ENCODE measurements around the gene PDE5A.
"Not testable (repeated sequence)": the region's sequence is repeated elsewhere in the genome, so short reads cannot be mapped to it uniquely, and the experiment has no call there.

Gene PDE5A

DNA sequence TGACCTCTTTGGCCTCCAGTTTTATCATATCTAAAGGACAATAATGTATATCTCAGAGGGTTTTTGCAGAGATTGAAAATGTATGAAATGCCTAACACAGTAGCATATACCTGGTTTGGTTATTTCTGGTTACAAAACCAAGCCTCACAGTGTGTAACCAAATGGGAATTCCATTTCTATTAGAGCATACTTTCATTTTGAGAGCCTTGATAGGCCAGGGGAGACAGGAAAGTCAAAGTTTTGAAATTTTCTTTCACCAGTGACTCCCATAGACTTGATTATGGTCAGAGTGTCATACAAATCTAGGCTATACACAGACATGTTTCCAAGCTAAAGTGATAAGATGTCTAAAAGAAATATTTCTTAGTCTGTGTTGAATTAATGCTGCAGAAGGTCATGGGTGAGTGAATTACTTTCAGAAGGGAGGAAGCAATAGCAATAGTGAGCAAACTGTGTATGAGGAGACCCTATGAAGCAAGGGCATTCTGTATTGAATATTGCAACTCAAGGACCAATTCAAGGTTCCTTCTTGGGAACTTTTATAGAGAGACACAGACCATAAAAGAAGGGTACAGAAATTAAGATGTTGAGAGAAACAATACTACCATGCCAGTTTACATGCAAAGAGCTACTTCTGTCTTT is 151.1 kb downstream of the PDE5A start:
- Histone ChIP-seq H3K4me3 (ENCODE audit: low read depth, low read length) (no peak overlapping the region), H3K9me3 (ENCODE audit: control insufficient read depth, insufficient read depth, low read depth, low read length) (no peaks in the 10 kb centered on the region), H3K36me3 (ENCODE audit: control insufficient read depth in 2 of 2, insufficient read depth in 1 of 2, low read length in 2 of 2) (peaks cover 8 to 56% of the 10 kb centered on the region in 2 experiments; a peak in 2 of 3 replicates), H3K4me1 (ENCODE audit: control insufficient read depth, insufficient read depth, low read length) (no peaks in the 10 kb centered on the region), H3K27ac (ENCODE audit: extremely low read depth, low read depth, low read length) (no peak overlapping the region)
- CTCF ChIA-PET = no interaction called here
- no peak for TF ChIP-seq ZNF654 (tag by site-specific recombination; IDR thresholded peaks at IDR 0.05; ENCODE audit: low read depth)
- no peak for TF ChIP-seq ZNF266 (tag by site-specific recombination; IDR thresholded peaks at IDR 0.05; ENCODE audit: low read depth)
- TF ChIP-seq, protein P1, sequence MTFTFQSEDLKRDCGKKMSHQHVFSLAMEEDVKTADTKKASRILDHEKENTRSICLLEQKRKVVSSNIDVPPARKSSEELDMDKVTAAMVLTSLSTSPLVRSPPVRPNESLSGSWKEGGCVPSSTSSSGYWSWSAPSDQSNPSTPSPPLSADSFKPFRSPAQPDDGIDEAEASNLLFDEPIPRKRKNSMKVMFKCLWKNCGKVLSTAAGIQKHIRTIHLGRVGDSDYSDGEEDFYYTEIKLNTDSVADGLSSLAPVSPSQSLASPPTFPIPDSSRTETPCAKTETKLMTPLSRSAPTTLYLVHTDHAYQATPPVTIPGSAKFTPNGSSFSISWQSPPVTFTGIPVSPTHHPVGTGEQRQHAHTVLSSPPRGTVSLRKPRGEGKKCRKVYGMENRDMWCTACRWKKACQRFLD (tag by site-specific recombination; IDR thresholded peaks at IDR 0.05) = no peak
- no peak for TF ChIP-seq MZF1 (tag by site-specific recombination; IDR thresholded peaks at IDR 0.05; ENCODE audit: borderline replicate concordance)
- no peak for TF ChIP-seq HOXC10 (CRISPR knock-in tag; IDR thresholded peaks at IDR 0.05)
- TF ChIP-seq GLI2 (tag by site-specific recombination; IDR thresholded peaks at IDR 0.05; ENCODE audit: borderline replicate concordance, low read depth) = no peak
- no peak for TF ChIP-seq ZNF121 (tag by site-specific recombination; IDR thresholded peaks at IDR 0.05)
- no peak for TF ChIP-seq ZXDB (tag by site-specific recombination; IDR thresholded peaks at IDR 0.05)
- TF ChIP-seq ZNF140 (tag by site-specific recombination; IDR thresholded peaks at IDR 0.05) = no peak
- no peak for TF ChIP-seq ZNF473 (tag by site-specific recombination; IDR thresholded peaks at IDR 0.05)
- no peak for TF ChIP-seq ZNF138 (tag by site-specific recombination; IDR thresholded peaks at IDR 0.05; ENCODE audit: borderline replicate concordance)
- TF ChIP-seq ZNF677 (tag by site-specific recombination; IDR thresholded peaks at IDR 0.05) = no peak
- no peak for TF ChIP-seq ZNF544 (tag by site-specific recombination; IDR thresholded peaks at IDR 0.05)
- no peak for TF ChIP-seq RBAK (tag by site-specific recombination; IDR thresholded peaks at IDR 0.05)
- TF ChIP-seq ZNF624 (tag by site-specific recombination; IDR thresholded peaks at IDR 0.05) = no peak
- TF ChIP-seq ZNF621 (tag by site-specific recombination; IDR thresholded peaks at IDR 0.05) = no peak
- TF ChIP-seq, protein P2, sequence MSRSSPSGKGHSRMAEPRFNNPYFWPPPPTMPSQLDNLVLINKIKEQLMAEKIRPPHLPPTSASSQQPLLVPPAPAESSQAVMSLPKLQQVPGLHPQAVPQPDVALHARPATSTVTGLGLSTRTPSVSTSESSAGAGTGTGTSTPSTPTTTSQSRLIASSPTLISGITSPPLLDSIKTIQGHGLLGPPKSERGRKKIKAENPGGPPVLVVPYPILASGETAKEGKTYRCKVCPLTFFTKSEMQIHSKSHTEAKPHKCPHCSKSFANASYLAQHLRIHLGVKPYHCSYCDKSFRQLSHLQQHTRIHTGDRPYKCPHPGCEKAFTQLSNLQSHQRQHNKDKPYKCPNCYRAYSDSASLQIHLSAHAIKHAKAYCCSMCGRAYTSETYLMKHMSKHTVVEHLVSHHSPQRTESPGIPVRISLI (tag by site-specific recombination; IDR thresholded peaks at IDR 0.05) = no peak
- TF ChIP-seq ZNF514 (tag by site-specific recombination; IDR thresholded peaks at IDR 0.05) = no peak
- no peak for TF ChIP-seq FEZF1 (tag by site-specific recombination; IDR thresholded peaks at IDR 0.05)
- TF ChIP-seq ZNF76 (tag by site-specific recombination; IDR thresholded peaks at IDR 0.05; ENCODE audit: borderline replicate concordance, low read depth) = no peak
- POLR2A ChIA-PET = no interaction called here

DNA sequence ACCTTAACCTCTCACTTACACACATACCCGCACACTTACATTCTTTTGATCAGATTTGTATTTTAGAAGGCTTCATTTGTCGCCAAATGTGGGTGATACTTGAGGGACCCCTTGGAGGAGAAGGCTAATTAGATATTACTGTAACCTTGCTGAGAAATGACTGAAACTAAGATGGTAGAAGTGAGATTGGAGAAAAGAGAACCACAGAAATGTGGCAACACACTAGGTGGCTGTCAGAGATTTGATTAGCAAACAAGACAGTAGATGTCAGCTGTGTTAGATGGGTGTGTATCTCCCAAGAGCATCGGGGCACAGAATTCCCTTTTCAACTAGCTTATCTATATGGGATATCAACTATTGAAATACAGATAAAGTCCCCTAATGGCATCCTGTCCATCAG is 157.3 kb downstream of the PDE5A start:
- no peak overlapping the region for H3K4me3 ChIP-seq (ENCODE audit: low read depth, low read length)
- no peaks in the 10 kb centered on the region for H3K4me1 ChIP-seq (ENCODE audit: control insufficient read depth, insufficient read depth, low read length)
- POLR2A ChIA-PET = no interaction called here
- H3K27ac ChIP-seq (ENCODE audit: extremely low read depth, low read depth, low read length) = no peak overlapping the region
- no peaks in the 10 kb centered on the region for H3K9me3 ChIP-seq (ENCODE audit: control insufficient read depth, insufficient read depth, low read depth, low read length)
- H3K36me3 ChIP-seq (ENCODE audit: control insufficient read depth in 2 of 2, insufficient read depth in 1 of 2, low read length in 2 of 2) = peaks cover 4 to 39% of the 10 kb centered on the region in 2 experiments; a peak in 2 of 3 replicates
- no peak for TF ChIP-seq ZNF658 (tag by site-specific recombination; IDR thresholded peaks at IDR 0.05)
- TF ChIP-seq ZNF155 (tag by site-specific recombination; IDR thresholded peaks at IDR 0.05) = no peak
- TF ChIP-seq INSM2 (tag by site-specific recombination; IDR thresholded peaks at IDR 0.05) = no peak
- CTCF ChIA-PET = no interaction called here

DNA sequence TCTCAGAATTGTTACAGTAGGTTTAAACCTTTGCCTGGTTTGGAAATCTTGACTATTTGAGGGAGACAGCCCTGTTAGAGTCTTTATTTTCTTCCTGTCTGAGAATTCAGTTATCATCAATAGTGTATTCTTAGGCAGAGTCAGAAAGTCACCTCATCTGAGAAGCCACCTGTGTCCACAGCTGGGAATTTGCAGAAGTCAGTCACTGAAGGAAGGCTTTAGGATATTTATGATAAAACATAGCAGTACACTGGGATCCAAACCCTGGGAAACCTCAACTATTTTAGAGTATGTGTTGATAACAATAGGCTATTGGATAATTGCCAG is 157.9 kb downstream of the PDE5A start:
- CTCF ChIA-PET, POLR2A ChIA-PET: not testable (repeated sequence)

DNA sequence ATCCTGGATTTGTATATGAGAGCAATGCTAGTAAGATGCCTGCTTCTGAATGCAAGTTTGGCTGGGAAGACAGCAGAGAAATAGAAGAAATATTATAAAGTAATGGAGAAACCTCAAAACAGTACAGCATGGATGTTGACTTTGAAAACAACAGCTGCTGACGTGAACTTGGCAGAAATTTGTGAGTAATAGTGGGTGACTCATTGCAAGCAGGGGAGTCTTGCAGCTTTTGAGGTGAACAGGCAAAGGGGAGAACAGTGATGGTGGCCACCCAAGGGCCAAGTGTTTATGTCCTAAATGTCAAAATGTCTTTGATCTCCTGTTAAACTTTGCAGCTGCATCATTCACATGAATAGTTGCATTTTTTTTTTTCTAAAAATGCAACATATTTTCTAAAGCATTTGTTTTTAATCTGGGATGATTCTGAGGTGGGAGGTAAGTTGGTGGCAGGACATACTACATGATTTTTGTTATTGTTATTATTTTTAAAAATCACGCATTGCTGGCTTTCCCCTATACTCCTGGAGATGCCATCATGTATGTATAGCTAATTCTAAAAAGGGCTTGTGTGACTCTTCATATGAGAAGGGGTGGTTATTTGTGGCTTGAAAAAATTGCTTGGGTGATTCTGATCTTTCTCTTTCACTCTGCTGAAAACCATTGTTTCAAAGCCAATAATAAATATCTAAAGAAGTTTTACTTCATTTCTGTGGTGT is 158.4 kb downstream of the PDE5A start:
- POLR2A ChIA-PET; H3K27ac ChIP-seq (ENCODE audit: extremely low read depth, low read depth, low read length); CTCF ChIA-PET; H3K9me3 ChIP-seq (ENCODE audit: control insufficient read depth, insufficient read depth, low read depth, low read length); H3K4me1 ChIP-seq (ENCODE audit: control insufficient read depth, insufficient read depth, low read length); H3K4me3 ChIP-seq (ENCODE audit: low read depth, low read length): not testable (repeated sequence)
- H3K36me3 ChIP-seq (ENCODE audit: control insufficient read depth in 2 of 2, insufficient read depth in 1 of 2, low read length in 2 of 2) = peaks cover 4 to 35% of the 10 kb centered on the region in 2 experiments; a peak in 2 of 3 replicates

More for the DNA sequence above, 157.9 kb downstream of the PDE5A start:
- H3K36me3 ChIP-seq (ENCODE audit: control insufficient read depth in 2 of 2, insufficient read depth in 1 of 2, low read length in 2 of 2) = peaks cover 4 to 36% of the 10 kb centered on the region in 2 experiments; a peak in 2 of 3 replicates
- H3K27ac ChIP-seq (ENCODE audit: extremely low read depth, low read depth, low read length); H3K4me3 ChIP-seq (ENCODE audit: low read depth, low read length); H3K9me3 ChIP-seq (ENCODE audit: control insufficient read depth, insufficient read depth, low read depth, low read length); H3K4me1 ChIP-seq (ENCODE audit: control insufficient read depth, insufficient read depth, low read length): not testable (repeated sequence)

- H3K4me3 ChIP-seq (ENCODE audit: low read depth, low read length); H3K27ac ChIP-seq (ENCODE audit: extremely low read depth, low read depth, low read length); POLR2A ChIA-PET; H3K9me3 ChIP-seq (ENCODE audit: control insufficient read depth, insufficient read depth, low read depth, low read length); H3K4me1 ChIP-seq (ENCODE audit: control insufficient read depth, insufficient read depth, low read length); CTCF ChIA-PET: not testable (repeated sequence)
- peaks cover 4 to 27% of the 10 kb centered on the region in 2 experiments; a peak in 2 of 3 replicates for H3K36me3 ChIP-seq (ENCODE audit: control insufficient read depth in 2 of 2, insufficient read depth in 1 of 2, low read length in 2 of 2)
Measured at GRCh38 chr4:119469039-119469438, 159.6 kb downstream of the PDE5A start.

Data from HEK293 (cell line).